AG04449 (cell line): Measurements from ENCODE around the gene CFAP20DC.
"Not testable (repeated sequence)": the region's sequence is repeated elsewhere in the genome, so short reads cannot be mapped to it uniquely, and the experiment has no call there.

Source experiments
- CTCF ChIA-PET: fragments of 350-600 bp; formaldehyde crosslinking; extraction: SDS; loops from one replicate; lab custom pipeline; 2021; ENCODE audit warnings: antibody characterized with exemption; lab: Yijun Ruan, JAX
- POLR2A ChIA-PET: fragments of 400-600, 350-600 bp; formaldehyde crosslinking; extraction: SDS; loops from one replicate; lab custom pipeline; 2020; ENCODE audit warnings: antibody characterized with exemption, inconsistent platforms; lab: Yijun Ruan, JAX
- DNase-seq: peaks from one replicate; pipeline ENCODE4 v3.0.0-alpha.2; 2010; ENCODE audit warnings: low read depth, low spot score
- H3K4me3 ChIP-seq: 2 replicates; pipeline ENCODE4 v1.5.1; 2011; ENCODE audit warnings: low read depth, mild to moderate bottlenecking, control low read depth, low read length
- CTCF ChIP-seq: IDR thresholded peaks from one replicate; pipeline ENCODE4 v1.5.1; 2011; ENCODE audit warnings: mild to moderate bottlenecking, moderate library complexity, low read length, control low read depth, inconsistent platforms; ENCODE audit not compliant: insufficient read depth; ENCODE audit errors: missing control alignments

The CFAP20DC gene

GRCh38 chr3:59049671-59050331 lies at the start of gene CFAP20DC:
Gene CFAP20DC (minus strand): TSS chr3:59050025. CDS start chr3:59049631, 394 bp downstream.
- ChIA-PET POLR2A (no interaction called here), CTCF (no interaction called here)
- peak; percentile 23 for DNase-seq
- peak within 1 kb of the TSS; percentile 73 for H3K4me3 ChIP-seq
- no peak for TF ChIP-seq CTCF

DNA sequence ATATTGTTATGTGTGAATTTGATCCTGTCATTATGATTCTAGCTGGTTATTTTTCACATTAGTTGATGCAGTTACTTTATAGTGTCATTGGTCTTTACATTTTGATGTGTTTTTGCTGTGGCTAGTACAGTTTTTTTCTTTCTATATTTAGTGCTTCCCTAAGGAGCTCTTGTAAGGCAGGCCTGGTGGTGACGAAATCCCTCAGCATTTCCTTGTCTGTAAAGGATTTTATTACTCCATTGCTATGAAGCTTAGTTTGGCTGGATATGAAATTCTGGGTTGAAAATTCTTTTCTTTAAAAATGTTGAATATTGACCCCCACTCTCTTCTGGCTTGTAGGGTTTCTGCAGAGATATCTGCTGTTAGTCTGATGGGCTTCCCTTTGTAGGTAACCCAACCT lies 48.7 kb upstream of the CFAP20DC start:
- CTCF ChIA-PET, DNase-seq, POLR2A ChIA-PET: not testable (repeated sequence)

GRCh38 chr3:59094446-59094845 lies 44.6 kb upstream of the CFAP20DC start:
- TF ChIP-seq CTCF = no peak
- POLR2A ChIA-PET = no interaction called here
- DNase-seq = no peak

More for the DNA sequence above, 48.7 kb upstream of the CFAP20DC start:
- not testable (repeated sequence) for H3K4me3 ChIP-seq

GRCh38 chr3:59093521-59093920 lies 43.7 kb upstream of the CFAP20DC start:
- no peak for DNase-seq
- TF ChIP-seq CTCF = no peak
- ChIA-PET CTCF (no interaction called here), POLR2A (no interaction called here)
- H3K4me3 ChIP-seq = no peak overlapping the region

More at GRCh38 chr3:59094446-59094845, 44.6 kb upstream of the CFAP20DC start:
- CTCF ChIA-PET = no interaction called here
- H3K4me3 ChIP-seq = no peak overlapping the region

DNA sequence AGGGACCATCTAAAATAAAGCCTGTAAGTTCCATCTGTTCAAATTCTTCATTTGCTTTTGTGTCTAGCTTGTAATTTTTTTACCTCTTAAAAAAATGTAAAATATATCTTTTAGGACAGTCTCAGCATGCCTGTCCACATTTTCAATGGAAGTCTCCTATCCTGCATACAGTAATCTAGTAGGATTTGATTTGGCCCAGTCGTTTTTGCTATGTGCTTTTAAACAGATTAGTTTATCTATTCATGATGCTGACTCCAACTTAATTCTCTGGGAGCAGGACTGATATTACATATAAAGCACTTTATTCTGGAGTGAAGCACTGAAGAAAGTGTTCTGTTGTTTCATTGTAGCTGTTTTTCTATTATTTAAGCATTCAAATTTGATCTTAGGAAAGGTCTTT lies 38.9 kb upstream of the CFAP20DC start:
- DNase-seq = no peak
- CTCF ChIA-PET = no interaction called here
- H3K4me3 ChIP-seq = no peak overlapping the region
- POLR2A ChIA-PET = no interaction called here
- TF ChIP-seq CTCF = no peak

DNA sequence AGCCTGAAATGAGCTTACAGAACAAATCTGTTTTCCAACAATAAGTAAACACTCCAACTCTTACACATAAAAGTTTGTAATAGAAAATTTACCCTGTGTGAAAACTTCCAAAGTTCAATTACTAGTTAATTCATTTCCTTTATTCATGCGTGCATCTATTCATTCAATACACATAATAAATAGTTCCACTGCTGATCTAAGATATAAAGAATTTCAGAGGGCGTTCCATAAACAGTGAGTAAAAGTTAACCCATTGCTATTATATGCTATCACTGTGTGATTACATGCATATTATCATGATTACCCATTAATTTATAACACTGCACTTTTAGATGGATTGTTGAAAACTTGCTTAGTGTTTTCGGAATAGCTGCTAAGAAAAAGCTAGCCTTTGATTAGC lies 36.2 kb upstream of the CFAP20DC start:
- ChIA-PET POLR2A (no interaction called here), CTCF (no interaction called here)
- no peak overlapping the region for H3K4me3 ChIP-seq
- TF ChIP-seq CTCF = no peak
- no peak for DNase-seq

DNA sequence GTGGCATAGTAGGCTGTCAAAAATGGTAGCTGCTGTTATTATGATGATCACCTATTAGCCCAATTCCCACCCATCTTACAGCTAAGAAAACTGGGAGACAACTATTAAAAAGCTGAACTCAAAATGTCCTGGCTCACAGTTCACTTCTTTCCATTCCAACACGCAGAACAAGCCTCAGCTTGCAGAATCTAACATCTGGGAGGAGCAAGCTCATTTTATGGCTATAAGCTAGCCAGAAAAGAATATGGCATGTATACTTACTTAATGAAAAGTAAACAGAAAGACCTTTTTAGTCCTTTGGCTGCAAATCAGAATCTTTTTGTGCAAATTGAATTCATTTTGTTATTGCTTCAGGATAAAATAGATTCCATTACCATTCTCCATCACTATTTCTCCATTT lies 34.8 kb upstream of the CFAP20DC start:
- DNase-seq = no peak
- ChIA-PET POLR2A (no interaction called here), CTCF (no interaction called here)
- no peak overlapping the region for H3K4me3 ChIP-seq
- TF ChIP-seq CTCF = no peak
